Measurements from ENCODE around the gene NLN. TPM values are rescaled to one million over a fixed set of nuclear protein-coding genes. Genes with fewer than 3 reads are reported as not detected.

The NLN gene
- total RNA-seq, 4 donors from 2014 or later: 6.5 to 11.5 (median 9.8) TPM

DNA sequence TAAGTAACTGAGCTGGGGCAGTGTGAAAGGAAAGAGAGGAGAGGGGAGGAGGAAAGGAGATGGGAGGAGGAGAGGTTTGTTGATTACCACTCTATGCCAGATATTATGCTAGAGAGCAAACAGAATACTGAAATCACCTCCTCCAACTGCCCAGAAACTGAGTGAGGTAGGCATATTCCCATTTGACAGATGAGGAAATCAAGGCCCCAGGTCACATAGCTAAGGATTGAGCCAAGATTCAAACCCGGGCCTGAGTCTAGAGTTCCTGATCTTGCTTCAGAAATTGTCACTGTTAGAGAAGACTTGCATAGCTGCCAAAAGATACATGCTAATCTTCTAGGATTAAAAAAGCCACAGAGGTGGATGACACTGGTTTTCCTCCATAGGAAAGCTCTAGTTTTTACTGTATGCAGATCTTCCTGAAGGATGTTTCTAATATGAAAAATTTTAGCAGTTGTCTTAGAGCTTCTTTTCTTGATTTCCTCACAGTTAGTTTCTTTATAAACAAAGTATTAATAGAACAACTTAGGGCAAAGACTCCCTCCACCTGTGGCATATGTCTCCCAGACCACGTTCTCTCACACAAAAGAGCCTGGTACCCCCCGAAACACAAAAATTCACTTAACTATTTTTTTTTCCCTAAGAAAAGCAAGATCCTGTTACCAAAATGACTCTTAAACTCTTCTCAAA lies 97.4 kb downstream of the NLN start:
- Histone ChIP-seq H3K9me3 (no peaks in the 10 kb centered on the region), H3K4me3 (no peak overlapping the region), H3K27ac (no peak overlapping the region), H3K36me3 (peaks cover 0 to 2% of the 10 kb centered on the region in 2 donors), H3K27me3 (no peaks in the 10 kb centered on the region), H3K4me1 (no peaks in the 10 kb centered on the region)
- TF ChIP-seq, protein P1, sequence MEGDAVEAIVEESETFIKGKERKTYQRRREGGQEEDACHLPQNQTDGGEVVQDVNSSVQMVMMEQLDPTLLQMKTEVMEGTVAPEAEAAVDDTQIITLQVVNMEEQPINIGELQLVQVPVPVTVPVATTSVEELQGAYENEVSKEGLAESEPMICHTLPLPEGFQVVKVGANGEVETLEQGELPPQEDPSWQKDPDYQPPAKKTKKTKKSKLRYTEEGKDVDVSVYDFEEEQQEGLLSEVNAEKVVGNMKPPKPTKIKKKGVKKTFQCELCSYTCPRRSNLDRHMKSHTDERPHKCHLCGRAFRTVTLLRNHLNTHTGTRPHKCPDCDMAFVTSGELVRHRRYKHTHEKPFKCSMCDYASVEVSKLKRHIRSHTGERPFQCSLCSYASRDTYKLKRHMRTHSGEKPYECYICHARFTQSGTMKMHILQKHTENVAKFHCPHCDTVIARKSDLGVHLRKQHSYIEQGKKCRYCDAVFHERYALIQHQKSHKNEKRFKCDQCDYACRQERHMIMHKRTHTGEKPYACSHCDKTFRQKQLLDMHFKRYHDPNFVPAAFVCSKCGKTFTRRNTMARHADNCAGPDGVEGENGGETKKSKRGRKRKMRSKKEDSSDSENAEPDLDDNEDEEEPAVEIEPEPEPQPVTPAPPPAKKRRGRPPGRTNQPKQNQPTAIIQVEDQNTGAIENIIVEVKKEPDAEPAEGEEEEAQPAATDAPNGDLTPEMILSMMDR (IDR thresholded peaks at IDR 0.05): no peak
- no peak for TF ChIP-seq POLR2AphosphoS5 (IDR thresholded peaks at IDR 0.05)
- no peak for TF ChIP-seq EP300 (IDR thresholded peaks at IDR 0.05)
- TF ChIP-seq POLR2A (IDR thresholded peaks at IDR 0.05): no peak
- ATAC-seq: no peak
- 43 to 52% methylated on average over 3 of the region's 3 CpGs for WGBS, 2 donors (ENCODE audit: low coverage in 1 of 2)

DNA sequence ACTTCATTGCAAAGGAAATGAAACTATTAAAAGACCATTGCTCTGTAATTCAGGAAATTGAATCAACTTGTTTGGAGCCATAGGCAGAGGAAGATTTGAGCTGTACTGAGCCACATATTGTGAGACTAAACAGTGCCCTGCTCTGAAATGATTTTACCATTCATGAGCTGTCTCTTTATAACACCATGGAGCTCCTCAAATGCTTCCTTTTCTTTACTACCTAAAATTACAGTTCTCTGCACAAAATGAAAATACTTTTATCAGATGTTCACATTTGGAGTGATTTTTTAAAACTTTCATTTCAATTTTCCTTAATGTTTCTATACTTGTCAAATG lies 97.9 kb downstream of the NLN start:
- no peak overlapping the region for H3K4me3 ChIP-seq
- no peak overlapping the region for H3K27ac ChIP-seq
- TF ChIP-seq POLR2AphosphoS5 (IDR thresholded peaks at IDR 0.05) (no peak), POLR2A (IDR thresholded peaks at IDR 0.05) (no peak), EP300 (IDR thresholded peaks at IDR 0.05) (no peak)
- TF ChIP-seq, protein P1 (IDR thresholded peaks at IDR 0.05): no peak
- H3K9me3 ChIP-seq: no peaks in the 10 kb centered on the region
- H3K27me3 ChIP-seq: no peaks in the 10 kb centered on the region
- ATAC-seq: no peak
- H3K36me3 ChIP-seq: no peaks in the 10 kb centered on the region
- no peaks in the 10 kb centered on the region for H3K4me1 ChIP-seq

DNA sequence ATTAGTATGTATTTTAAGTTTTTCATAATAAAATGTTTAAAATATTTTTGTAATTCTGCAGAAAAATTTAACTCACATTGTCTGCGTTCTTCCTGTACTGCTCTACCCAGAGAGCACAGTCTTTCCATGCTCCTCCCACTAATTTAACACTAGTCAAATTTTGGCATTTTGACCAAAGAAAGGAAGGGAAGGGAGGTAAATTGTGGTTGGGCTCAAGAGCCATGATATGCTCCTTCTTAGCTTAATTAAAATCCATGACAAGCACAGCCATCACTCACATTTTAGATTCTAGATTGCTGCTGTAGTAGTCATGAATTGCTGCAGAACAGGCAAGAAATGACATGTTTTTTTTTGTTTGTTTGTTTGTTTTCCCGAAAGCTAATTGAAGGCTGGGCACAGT lies 98.4 kb downstream of the NLN start:
- Histone ChIP-seq H3K9me3 (no peaks in the 10 kb centered on the region), H3K4me3 (no peak overlapping the region), H3K4me1 (no peaks in the 10 kb centered on the region), H3K27ac (no peak overlapping the region), H3K36me3 (no peaks in the 10 kb centered on the region), H3K27me3 (no peaks in the 10 kb centered on the region)
- no peak for TF ChIP-seq POLR2AphosphoS5 (IDR thresholded peaks at IDR 0.05)
- TF ChIP-seq EP300 (IDR thresholded peaks at IDR 0.05): no peak
- no peak for ATAC-seq
- WGBS, 2 donors (ENCODE audit: low coverage in 1 of 2): 79 to 94% methylated on average over 2 of the region's 2 CpGs

DNA sequence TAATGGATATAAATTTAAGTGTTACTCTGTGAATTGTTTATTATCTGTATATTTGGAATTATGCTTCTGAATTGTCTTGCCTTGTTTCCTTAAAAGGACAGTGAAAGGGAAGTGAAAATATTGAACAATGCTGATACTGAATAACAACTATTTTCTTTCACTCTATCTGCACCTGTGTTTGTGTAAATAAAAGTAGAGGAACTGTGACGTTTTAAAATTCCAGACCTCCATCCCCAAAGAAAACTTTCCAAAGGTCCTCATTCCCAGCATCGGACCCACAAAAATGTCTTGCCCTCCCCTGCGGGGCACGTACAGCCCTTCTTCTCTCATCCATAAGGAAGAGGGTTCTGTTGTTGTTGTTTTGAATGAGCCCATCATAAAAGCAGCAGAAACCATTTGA lies 100.0 kb downstream of the NLN start:
- WGBS, 2 donors (ENCODE audit: low coverage in 1 of 2): 63 to 71% methylated on average over 2 to 4 of the region's 4 CpGs
- H3K4me1 ChIP-seq: no peaks in the 10 kb centered on the region
- no peak overlapping the region for H3K27ac ChIP-seq
- no peaks in the 10 kb centered on the region for H3K27me3 ChIP-seq
- no peak for ATAC-seq
- H3K36me3 ChIP-seq: no peaks in the 10 kb centered on the region
- H3K4me3 ChIP-seq: no peak overlapping the region
- no peaks in the 10 kb centered on the region for H3K9me3 ChIP-seq
- TF ChIP-seq POLR2A (IDR thresholded peaks at IDR 0.05) (no peak), POLR2AphosphoS5 (IDR thresholded peaks at IDR 0.05) (no peak), EP300 (IDR thresholded peaks at IDR 0.05) (no peak)
- TF ChIP-seq, protein P1 (IDR thresholded peaks at IDR 0.05): no peak

DNA sequence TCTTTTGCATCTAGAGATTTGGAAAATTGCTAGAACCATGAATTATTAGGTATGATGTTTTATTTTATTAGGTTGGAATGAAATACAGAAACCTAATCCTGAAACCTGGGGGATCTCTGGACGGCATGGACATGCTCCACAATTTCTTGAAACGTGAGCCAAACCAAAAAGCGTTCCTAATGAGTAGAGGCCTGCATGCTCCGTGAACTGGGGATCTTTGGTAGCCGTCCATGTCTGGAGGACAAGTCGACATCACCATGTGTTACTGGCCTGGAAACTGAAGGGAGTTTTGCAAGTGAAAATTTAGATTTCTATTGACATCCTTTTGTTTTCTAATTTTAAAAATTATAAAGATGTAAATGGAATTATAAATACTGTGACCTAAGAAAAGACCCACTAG lies 100.7 kb downstream of the NLN start:
- WGBS, 2 donors (ENCODE audit: low coverage in 1 of 2): 90 to 93% methylated on average over 5 to 6 of the region's 6 CpGs
- Histone ChIP-seq H3K27me3 (no peaks in the 10 kb centered on the region), H3K27ac (no peak overlapping the region), H3K36me3 (no peaks in the 10 kb centered on the region), H3K4me3 (no peak overlapping the region), H3K9me3 (no peaks in the 10 kb centered on the region), H3K4me1 (peaks cover 0 to 2% (median 0%) of the 10 kb centered on the region in 3 donors)
- ATAC-seq: no peak
- TF ChIP-seq, protein P1 (IDR thresholded peaks at IDR 0.05): no peak
- TF ChIP-seq EP300 (IDR thresholded peaks at IDR 0.05): no peak
- no peak for TF ChIP-seq POLR2A (IDR thresholded peaks at IDR 0.05)
- TF ChIP-seq POLR2AphosphoS5 (IDR thresholded peaks at IDR 0.05): no peak
